ENCODE results near the gene UBXN10.

The UBXN10 gene

GRCh38 chr1:20184481-20184900, 1.4 kb upstream of the UBXN10 start:
- DNase-seq: no peak

- no peak for DNase-seq
Observed at GRCh38 chr1:20184997-20185833, 681 bp upstream of the UBXN10 start.

GRCh38 chr1:20187103-20187812, 1.4 kb downstream of the UBXN10 start:
- no peak for DNase-seq

GRCh38 chr1:20187813-20188454, 2.0 kb downstream of the UBXN10 start:
- no peak for DNase-seq

- DNase-seq: no peak
Observed at GRCh38 chr1:20188455-20188817, 2.5 kb downstream of the UBXN10 start.

- DNase-seq: no peak
Observed at GRCh38 chr1:20189664-20190063, 3.8 kb downstream of the UBXN10 start.

- DNase-seq: no peak
Observed at GRCh38 chr1:20190256-20191160, 4.6 kb downstream of the UBXN10 start.

GRCh38 chr1:20191266-20191825, 5.5 kb downstream of the UBXN10 start:
- DNase-seq: no peak

GRCh38 chr1:20192364-20192763, 6.5 kb downstream of the UBXN10 start:
- DNase-seq: no peak

- no peak for DNase-seq
Observed at GRCh38 chr1:20192871-20193411, 7.0 kb downstream of the UBXN10 start.

- DNase-seq: no peak
Observed at GRCh38 chr1:20194224-20194623, 8.3 kb downstream of the UBXN10 start.

GRCh38 chr1:20194757-20195461, 9.0 kb downstream of the UBXN10 start:
- DNase-seq: peak; percentile 41

GRCh38 chr1:20195462-20195780, 9.5 kb downstream of the UBXN10 start:
- no peak for DNase-seq

GRCh38 chr1:20197329-20197791, 11.5 kb downstream of the UBXN10 start:
- DNase-seq: no peak

GRCh38 chr1:20198296-20198695, 12.4 kb downstream of the UBXN10 start:
- DNase-seq: no peak

GRCh38 chr1:20198918-20199317, 13.0 kb downstream of the UBXN10 start:
- DNase-seq: no peak

GRCh38 chr1:20199403-20199802, 13.5 kb downstream of the UBXN10 start:
- DNase-seq: no peak

GRCh38 chr1:20199840-20200239, 13.9 kb downstream of the UBXN10 start:
- DNase-seq: no peak

- no peak for DNase-seq
Observed at GRCh38 chr1:20200966-20201365, 15.1 kb downstream of the UBXN10 start.

- DNase-seq: no peak
Observed at GRCh38 chr1:20202166-20202565, 16.3 kb downstream of the UBXN10 start.

- DNase-seq: no peak
Observed at GRCh38 chr1:20207546-20207945, 21.6 kb downstream of the UBXN10 start.

GRCh38 chr1:20209471-20209870, 23.6 kb downstream of the UBXN10 start:
- DNase-seq: no peak
